ENCODE results near the gene DSCAM. TPM values are rescaled to one million over a fixed set of nuclear protein-coding genes. Genes with fewer than 3 reads are reported as not detected.

DSCAM gene
- total RNA-seq, 1 experiment from 2014 or later, result 0.66 TPM

DNA sequence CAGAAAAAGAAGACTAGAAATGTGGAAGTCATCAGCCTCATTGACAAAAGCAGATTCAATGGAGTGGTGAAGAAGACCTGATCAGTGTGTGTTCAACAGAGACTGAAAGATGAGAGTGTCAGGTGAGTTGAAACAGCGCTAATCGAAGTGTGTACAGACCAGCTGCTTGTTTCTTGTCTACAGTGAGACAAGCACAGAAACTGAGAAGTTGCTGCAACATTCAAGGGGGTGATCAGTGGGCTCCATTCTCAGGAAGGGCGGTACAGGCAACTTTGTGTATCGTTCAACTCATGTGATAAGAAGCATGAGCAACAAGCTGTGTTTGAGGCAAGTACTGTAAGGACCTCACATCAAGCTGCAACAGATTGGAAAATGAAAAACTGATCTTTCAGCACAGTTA, 19.4 kb downstream of the DSCAM start:
- DNase-seq, result no peak
- no peaks in the 10 kb centered on the region for H3K36me3 ChIP-seq (replicated peaks; ENCODE audit: control insufficient read depth, insufficient read depth, low read length)
- no peak overlapping the region for H3K4me3 ChIP-seq (ENCODE audit: insufficient read depth, low read depth, low read length)
- H3K27me3 ChIP-seq (ENCODE audit: control insufficient read depth, insufficient read depth, low read length), result no peaks in the 10 kb centered on the region

DNA sequence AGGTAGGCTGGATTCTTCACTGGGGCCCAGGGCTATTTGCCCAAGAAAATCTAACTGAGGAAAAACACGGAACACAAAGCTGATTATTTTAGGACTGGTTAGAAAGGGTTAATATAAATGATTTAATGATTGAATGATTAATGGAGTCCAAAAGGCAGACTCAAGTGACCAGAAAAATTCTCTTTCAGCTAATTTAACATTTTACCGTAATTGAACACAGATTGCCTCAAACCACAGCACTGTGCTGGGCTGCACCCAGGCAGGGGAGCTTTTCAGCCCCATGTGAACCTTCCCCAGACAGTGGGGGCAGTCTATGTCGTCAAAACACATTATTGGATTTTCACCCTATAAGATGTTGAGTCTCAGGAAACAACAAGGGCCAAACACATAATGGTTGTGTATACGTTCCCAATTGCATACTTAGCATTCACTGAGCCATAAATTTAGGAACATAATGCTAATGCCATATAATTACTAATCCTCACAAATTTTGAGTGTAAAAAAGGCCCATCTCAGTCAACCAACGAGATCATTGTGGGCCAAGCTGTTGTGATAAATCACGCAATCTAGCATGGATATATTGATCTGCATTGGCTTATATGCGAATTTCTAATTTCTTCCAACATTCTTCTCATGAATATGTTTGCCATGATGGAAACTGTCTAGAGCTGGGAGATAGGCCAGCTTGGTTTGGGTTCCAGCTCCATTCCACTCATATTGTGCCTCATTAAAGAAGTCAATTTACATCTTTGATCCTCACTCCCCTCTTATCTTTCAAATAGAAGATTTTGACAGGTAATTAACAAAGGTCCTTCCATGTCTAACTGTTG, 27.7 kb downstream of the DSCAM start:
- Histone ChIP-seq H3K27me3 (ENCODE audit: control insufficient read depth, insufficient read depth, low read length) (no peaks in the 10 kb centered on the region), H3K4me3 (ENCODE audit: insufficient read depth, low read depth, low read length) (no peak overlapping the region), H3K36me3 (replicated peaks; ENCODE audit: control insufficient read depth, insufficient read depth, low read length) (no peaks in the 10 kb centered on the region)
- no peak for DNase-seq

DNA sequence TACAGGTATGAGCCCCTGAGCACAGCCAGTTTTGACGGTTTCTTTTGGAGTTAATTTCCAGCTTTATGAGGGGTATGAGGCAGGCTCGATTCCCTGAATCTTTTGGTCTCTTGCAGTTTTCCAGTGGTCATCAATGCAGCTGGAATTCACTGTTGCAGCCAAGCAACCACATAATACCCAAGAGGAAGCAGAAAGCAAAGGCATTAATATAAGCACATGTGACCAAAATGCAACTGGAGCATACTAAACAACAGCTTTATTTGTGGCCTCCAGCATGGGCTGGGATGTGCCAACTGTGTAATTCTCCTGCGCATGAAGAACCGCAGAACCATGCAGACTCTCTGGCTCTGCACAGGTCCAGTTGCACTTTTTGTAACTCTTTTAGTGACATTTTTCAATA, 33.0 kb downstream of the DSCAM start:
- no peak overlapping the region for H3K4me3 ChIP-seq (ENCODE audit: insufficient read depth, low read depth, low read length)
- no peaks in the 10 kb centered on the region for H3K36me3 ChIP-seq (replicated peaks; ENCODE audit: control insufficient read depth, insufficient read depth, low read length)
- DNase-seq, result no peak
- no peaks in the 10 kb centered on the region for H3K27me3 ChIP-seq (ENCODE audit: control insufficient read depth, insufficient read depth, low read length)

DNA sequence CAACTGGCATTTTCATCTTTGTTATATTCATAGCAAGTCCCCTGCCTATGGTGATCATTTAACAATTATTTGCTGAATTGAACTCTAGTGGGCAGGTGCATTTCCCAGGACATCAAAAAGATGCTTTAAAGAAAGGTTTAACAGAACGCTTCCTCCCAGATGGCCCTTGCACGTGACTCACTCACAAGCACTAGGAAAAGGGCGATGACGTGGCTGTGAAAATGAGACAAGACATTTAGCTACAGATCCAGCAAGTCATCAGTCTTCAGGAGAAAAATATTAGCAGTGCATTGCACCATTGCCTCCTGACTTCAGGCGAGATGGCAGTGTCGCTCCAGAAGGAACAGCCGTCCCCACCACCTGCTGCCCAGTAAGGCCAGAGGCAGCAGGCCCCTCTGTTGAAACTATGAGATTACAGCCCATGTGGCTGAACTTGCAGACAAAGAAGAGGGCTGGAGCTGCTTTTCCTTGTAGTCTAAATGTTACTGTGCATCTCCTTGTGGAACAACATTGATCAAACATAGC, 37.2 kb downstream of the DSCAM start:
- no peak for DNase-seq
- H3K27me3 ChIP-seq (ENCODE audit: control insufficient read depth, insufficient read depth, low read length), result no peaks in the 10 kb centered on the region
- no peaks in the 10 kb centered on the region for H3K36me3 ChIP-seq (replicated peaks; ENCODE audit: control insufficient read depth, insufficient read depth, low read length)
- no peak overlapping the region for H3K4me3 ChIP-seq (ENCODE audit: insufficient read depth, low read depth, low read length)

DNA sequence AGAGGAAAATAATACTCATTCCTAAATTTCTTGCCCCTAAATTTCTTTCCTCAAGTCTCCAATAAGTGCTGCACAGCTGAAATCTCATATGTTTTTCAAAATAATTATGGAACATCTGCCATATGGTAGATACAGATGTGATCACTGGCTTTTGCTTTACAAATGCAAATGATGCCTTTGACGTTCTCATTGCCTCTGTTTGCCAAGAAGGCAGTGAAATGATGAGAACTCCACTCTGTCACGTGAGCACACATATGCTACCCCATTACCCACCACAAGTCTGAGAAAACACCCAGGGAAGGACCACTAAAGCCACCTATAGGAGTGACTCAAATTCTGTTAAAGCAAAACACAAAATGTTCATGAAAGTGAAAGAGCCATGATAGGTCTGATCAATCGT, 43.9 kb downstream of the DSCAM start:
- Histone ChIP-seq H3K4me3 (ENCODE audit: insufficient read depth, low read depth, low read length) (no peak overlapping the region), H3K27me3 (ENCODE audit: control insufficient read depth, insufficient read depth, low read length) (no peaks in the 10 kb centered on the region), H3K36me3 (replicated peaks; ENCODE audit: control insufficient read depth, insufficient read depth, low read length) (no peaks in the 10 kb centered on the region)
- DNase-seq, result no peak

DNA sequence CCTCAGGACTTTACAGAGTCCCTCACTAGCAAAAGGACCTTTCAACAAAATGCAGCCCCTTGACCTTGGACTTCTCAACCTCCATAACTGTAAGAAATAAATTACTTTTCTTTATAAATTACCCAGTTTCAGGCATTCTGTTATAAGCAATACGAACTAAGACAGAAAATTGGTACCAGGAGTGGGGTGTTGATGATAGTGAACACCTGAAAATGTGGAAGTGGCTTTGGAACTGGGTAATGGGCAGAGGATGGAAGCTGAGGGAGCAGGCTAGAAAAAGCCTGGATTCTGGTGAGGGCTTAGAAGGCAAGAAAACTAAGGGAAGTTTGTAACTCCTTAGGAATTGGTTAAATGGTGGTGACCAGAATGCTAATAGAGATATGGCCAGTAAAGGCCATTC, 46.8 kb downstream of the DSCAM start:
- Histone ChIP-seq H3K4me3 (ENCODE audit: insufficient read depth, low read depth, low read length) (no peak overlapping the region), H3K36me3 (replicated peaks; ENCODE audit: control insufficient read depth, insufficient read depth, low read length) (no peaks in the 10 kb centered on the region), H3K27me3 (ENCODE audit: control insufficient read depth, insufficient read depth, low read length) (no peaks in the 10 kb centered on the region)
- no peak for DNase-seq

DNA sequence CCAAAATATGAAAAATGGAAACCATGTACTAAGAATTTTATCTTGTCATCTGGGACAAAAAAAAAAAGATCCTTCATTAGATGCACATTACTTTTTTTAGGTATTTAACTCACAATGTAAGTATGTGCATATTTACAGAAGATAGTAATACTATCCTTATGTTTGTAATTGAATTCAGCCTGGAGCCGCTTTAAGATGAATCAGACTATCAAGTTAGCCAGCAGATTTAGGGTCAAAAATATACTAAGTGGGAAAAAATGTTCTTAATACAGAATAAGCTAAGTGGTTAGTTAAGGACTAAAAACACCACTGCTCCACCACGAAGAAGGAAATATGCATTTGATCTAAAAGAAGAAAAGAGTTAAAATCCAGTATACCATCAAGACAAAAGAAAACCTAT, 49.1 kb downstream of the DSCAM start:
- H3K36me3 ChIP-seq (replicated peaks; ENCODE audit: control insufficient read depth, insufficient read depth, low read length), result no peaks in the 10 kb centered on the region
- DNase-seq, result no peak
- H3K4me3 ChIP-seq (ENCODE audit: insufficient read depth, low read depth, low read length), result no peak overlapping the region
- no peaks in the 10 kb centered on the region for H3K27me3 ChIP-seq (ENCODE audit: control insufficient read depth, insufficient read depth, low read length)

DNA sequence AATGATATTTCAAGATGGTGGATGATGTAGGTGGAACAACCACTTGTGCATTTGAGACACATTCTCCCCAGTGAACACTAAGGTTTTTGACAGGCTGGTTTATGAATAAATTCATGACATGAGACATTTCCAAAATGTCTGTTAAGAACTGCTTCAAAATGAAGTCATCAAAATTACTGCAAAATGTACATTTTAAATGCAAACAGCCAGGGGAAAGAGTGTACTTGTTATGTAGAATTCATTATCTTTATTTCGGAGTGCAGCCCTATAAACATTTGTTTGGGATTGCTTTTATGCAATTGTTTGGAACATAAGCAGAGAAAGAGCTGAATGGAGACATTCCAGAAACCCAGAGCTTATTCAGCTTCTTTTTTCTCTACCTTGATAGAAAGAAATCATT, 49.5 kb downstream of the DSCAM start:
- no peak for DNase-seq
- Histone ChIP-seq H3K36me3 (replicated peaks; ENCODE audit: control insufficient read depth, insufficient read depth, low read length) (no peaks in the 10 kb centered on the region), H3K27me3 (ENCODE audit: control insufficient read depth, insufficient read depth, low read length) (no peaks in the 10 kb centered on the region), H3K4me3 (ENCODE audit: insufficient read depth, low read depth, low read length) (no peak overlapping the region)

DNA sequence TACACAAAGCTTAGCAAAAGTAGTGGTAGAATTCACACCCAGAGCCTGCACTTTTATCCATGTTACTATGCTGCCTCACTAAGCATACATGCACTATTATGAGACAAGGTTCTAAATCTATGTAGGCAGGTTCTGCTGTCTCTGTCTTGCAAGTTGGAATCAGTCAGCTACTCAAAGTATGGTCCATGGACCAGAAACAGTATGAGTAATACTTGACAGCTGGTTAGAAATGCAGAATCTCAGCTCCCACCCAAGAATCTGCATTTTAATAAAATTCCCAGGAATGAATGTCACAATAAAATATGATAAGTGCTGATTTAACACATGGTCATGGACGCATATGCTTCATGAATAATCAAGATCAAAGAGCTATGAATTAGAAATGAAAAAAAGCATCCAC, 50.5 kb downstream of the DSCAM start:
- Histone ChIP-seq H3K27me3 (ENCODE audit: control insufficient read depth, insufficient read depth, low read length) (no peaks in the 10 kb centered on the region), H3K4me3 (ENCODE audit: insufficient read depth, low read depth, low read length) (no peak overlapping the region), H3K36me3 (replicated peaks; ENCODE audit: control insufficient read depth, insufficient read depth, low read length) (no peaks in the 10 kb centered on the region)
- DNase-seq, result no peak

DNA sequence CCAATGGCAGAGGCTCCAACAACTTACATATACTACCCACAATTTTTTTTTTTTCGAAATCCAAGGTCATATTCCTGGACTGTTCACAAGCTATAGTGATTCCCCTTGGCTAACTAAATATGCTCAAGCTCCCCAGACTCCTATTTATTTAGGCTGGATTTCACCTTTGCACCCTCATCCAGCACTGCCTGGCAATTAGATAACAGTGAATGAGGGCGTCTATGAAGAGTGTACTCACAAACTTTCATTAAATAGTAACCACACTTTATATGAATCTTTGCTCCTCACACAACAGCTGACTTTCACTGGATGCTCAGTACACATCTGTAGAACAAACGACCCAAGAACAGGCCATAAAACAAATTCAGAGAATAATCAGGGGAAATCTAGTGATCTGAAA, 51.6 kb downstream of the DSCAM start:
- no peak for DNase-seq
- no peaks in the 10 kb centered on the region for H3K36me3 ChIP-seq (replicated peaks; ENCODE audit: control insufficient read depth, insufficient read depth, low read length)
- H3K27me3 ChIP-seq (ENCODE audit: control insufficient read depth, insufficient read depth, low read length), result no peaks in the 10 kb centered on the region
- no peak overlapping the region for H3K4me3 ChIP-seq (ENCODE audit: insufficient read depth, low read depth, low read length)

DNA sequence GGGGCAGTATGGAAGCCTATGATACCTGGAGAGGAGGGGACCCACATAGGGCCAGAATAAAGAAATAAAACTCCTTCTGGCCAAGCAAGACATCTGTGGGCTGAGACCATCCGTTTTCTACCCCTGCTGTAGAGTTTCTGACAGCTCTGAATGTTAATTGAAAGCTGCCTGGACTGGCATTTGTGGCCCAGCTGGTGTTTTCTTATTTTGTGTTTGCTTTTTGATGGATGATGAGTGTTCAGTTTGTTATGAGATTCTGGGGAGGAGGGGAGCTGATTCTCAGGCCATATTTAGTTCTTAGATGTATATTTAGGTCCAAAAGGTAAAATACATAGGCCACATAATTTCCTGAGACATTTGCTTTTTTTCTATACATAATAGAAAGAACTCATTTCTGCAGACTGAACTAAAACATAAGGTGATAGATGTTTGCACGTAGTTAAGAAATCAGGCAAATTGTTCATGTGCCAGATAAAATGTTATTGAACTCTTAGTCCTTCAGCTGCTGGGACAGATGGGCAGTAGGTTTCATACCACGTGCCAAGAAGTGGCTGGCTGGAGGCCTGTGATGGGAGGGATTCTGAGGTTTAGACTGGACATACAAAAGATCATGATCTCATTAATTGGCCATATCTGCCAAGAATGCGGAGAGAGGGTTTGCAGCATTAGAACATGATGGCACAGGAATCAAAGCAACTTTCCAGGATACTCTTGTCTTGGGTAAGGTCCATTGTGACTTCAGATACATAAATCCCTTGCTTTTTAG, 54.1 kb downstream of the DSCAM start:
- DNase-seq, result no peak
- Histone ChIP-seq H3K27me3 (ENCODE audit: control insufficient read depth, insufficient read depth, low read length) (no peaks in the 10 kb centered on the region), H3K4me3 (ENCODE audit: insufficient read depth, low read depth, low read length) (no peak overlapping the region), H3K36me3 (replicated peaks; ENCODE audit: control insufficient read depth, insufficient read depth, low read length) (no peaks in the 10 kb centered on the region)

DNA sequence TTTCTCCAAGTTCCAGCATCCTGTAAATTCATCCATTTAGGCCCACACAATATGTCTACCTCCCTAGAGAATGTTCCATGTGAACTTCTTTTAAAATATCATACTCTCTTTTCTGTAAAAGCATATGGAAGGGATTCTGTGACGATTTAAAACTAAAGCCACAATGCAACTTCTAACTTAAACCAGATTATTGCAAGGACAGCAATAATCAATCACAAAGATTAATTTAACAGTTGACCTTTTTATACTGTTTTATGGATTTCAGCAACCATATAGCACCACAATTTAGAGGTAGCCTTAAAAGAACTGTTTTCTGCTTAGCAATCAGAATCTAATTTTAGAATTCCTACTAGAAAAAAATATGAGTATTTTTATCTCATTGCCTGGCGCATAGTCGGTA, 58.3 kb downstream of the DSCAM start:
- Histone ChIP-seq H3K4me3 (ENCODE audit: insufficient read depth, low read depth, low read length) (no peak overlapping the region), H3K27me3 (ENCODE audit: control insufficient read depth, insufficient read depth, low read length) (no peaks in the 10 kb centered on the region), H3K36me3 (replicated peaks; ENCODE audit: control insufficient read depth, insufficient read depth, low read length) (no peaks in the 10 kb centered on the region)
- no peak for DNase-seq

DNA sequence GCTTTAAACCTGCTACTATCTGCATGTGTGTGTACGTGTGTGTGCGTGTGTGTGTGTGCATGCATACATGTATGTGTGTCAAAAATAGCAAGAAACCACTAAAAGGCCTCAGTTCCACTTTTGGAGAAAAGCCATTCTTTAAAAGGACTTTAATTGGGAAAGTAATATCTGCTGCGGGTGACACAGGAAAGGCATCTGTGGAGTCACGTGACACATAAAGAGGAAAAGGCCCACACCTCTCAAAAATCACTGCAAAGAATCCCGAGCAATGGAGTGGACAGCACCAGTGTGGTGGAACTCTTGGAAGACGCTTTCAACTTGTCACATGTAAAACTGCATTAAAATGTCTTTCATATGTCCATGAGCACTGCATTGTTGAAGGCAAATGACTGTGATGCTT, 63.6 kb downstream of the DSCAM start:
- no peak overlapping the region for H3K4me3 ChIP-seq (ENCODE audit: insufficient read depth, low read depth, low read length)
- no peaks in the 10 kb centered on the region for H3K36me3 ChIP-seq (replicated peaks; ENCODE audit: control insufficient read depth, insufficient read depth, low read length)
- H3K27me3 ChIP-seq (ENCODE audit: control insufficient read depth, insufficient read depth, low read length), result no peaks in the 10 kb centered on the region
- DNase-seq, result no peak

DNA sequence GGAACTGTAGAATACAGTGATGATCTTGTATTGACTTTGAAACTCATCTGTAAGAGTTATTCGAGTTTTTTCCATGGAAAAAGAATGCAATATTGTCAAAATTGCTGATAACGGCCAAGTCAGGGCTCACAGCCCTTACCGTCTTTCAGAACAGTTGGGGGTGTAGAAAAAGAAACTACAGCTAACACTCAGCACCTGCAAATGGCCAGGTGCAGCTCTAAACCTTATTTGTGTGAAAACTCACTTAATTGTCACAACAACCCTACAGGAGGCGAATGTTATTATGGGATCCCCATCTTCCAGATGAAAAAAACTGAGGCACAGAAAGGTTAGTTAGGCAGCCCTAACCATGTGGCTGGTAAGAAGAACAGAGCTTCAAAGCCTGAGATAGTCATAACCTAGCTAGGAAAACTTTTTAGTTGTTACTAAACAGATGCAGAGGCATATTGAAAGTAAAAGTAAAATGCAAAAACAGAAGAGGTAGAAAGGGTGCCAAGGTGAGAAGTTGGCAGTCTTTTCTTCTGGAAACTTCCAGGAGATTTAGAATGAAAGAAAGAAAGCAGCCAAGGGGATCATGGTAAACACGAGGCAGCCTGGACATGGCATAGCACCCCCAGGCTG, 76.4 kb downstream of the DSCAM start:
- DNase-seq, result no peak
- Histone ChIP-seq H3K36me3 (replicated peaks; ENCODE audit: control insufficient read depth, insufficient read depth, low read length) (no peaks in the 10 kb centered on the region), H3K27me3 (ENCODE audit: control insufficient read depth, insufficient read depth, low read length) (no peaks in the 10 kb centered on the region), H3K4me3 (ENCODE audit: insufficient read depth, low read depth, low read length) (no peak overlapping the region)

DNA sequence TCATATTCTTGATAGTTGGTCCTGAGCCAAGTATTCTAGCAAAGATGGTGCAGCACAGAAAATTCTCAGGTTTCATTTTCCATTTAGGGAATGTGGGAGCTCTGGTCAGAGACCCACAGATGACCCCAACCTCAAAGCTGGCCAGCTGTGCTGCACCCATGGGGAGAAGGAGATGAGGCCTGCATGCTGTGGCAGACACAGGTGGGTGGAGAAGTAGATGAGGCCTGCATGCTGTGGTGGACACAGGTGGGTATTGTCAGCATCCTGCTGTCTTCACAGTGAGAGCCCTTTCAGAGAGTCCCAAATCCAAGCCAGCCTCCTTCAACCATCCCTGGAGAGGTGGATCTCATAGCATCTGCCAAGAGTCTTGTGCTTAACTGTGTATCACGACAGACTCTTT, 77.7 kb downstream of the DSCAM start:
- DNase-seq, result no peak

More for the DNA sequence above, 77.7 kb downstream of the DSCAM start:
- no peaks in the 10 kb centered on the region for H3K27me3 ChIP-seq (ENCODE audit: control insufficient read depth, insufficient read depth, low read length)
- no peak overlapping the region for H3K4me3 ChIP-seq (ENCODE audit: insufficient read depth, low read depth, low read length)
- no peaks in the 10 kb centered on the region for H3K36me3 ChIP-seq (replicated peaks; ENCODE audit: control insufficient read depth, insufficient read depth, low read length)
